SK-N-SH treated with all-trans-retinoic acid at 6 μM for 48 hours (cell line): ENCODE data around the gene CXXC5.

Experiments
- ARNTL ChIP-seq: fragments of 450-650 bp; formaldehyde crosslinking; IDR thresholded peaks from 2 replicates; pipeline ENCODE4 v1.5.0; 2020; ENCODE audit warnings: low read depth, mild to moderate bottlenecking, moderate library complexity, borderline replicate concordance
- ESRRG ChIP-seq: fragments of 250-450 bp; sonication (Bioruptor Pico); IDR thresholded peaks from 2 replicates; pipeline ENCODE4 v1.6.1; 2021; ENCODE audit warnings: mild to moderate bottlenecking
- GLIS3 ChIP-seq: fragments of 250-450 bp; sonication (Bioruptor Pico); IDR thresholded peaks from 2 replicates; pipeline ENCODE4 v1.5.0; 2020; ENCODE audit warnings: mild to moderate bottlenecking, moderate library complexity
- RARB ChIP-seq: fragments of 250-450 bp; sonication (Bioruptor Pico); IDR thresholded peaks from 2 replicates; pipeline ENCODE4 v1.8.0; 2021; ENCODE audit warnings: mild to moderate bottlenecking, moderate library complexity
- SNAI2 ChIP-seq: fragments of 250-450 bp; sonication (Bioruptor Pico); IDR thresholded peaks from 2 replicates; pipeline ENCODE4 v1.5.0; 2020; ENCODE audit warnings: mild to moderate bottlenecking, moderate library complexity
- TCF4 ChIP-seq: fragments of 250-450 bp; sonication (Bioruptor Pico); IDR thresholded peaks from 2 replicates; pipeline ENCODE4 v1.8.0; 2021; ENCODE audit warnings: mild to moderate bottlenecking, moderate library complexity, borderline replicate concordance
- ZFP3 ChIP-seq: fragments of 250-450 bp; sonication (Bioruptor Pico); IDR thresholded peaks from 2 replicates; pipeline ENCODE4 v1.5.0; 2020; ENCODE audit warnings: mild to moderate bottlenecking, moderate library complexity
- ZFP30 ChIP-seq: fragments of 450-650 bp; formaldehyde crosslinking; IDR thresholded peaks from 2 replicates; pipeline ENCODE4 v1.5.0; 2022; ENCODE audit warnings: mild to moderate bottlenecking, moderate library complexity
- ZNF565 ChIP-seq: fragments of 450-650 bp; formaldehyde crosslinking; conservative IDR thresholded peaks from 2 replicates; pipeline ENCODE4 v1.5.0; 2020; ENCODE audit warnings: low read depth, mild to moderate bottlenecking, moderate library complexity
- ZNF70 ChIP-seq: fragments of 450-650 bp; formaldehyde crosslinking; IDR thresholded peaks from 2 replicates; pipeline ENCODE4 v1.5.0; 2020; ENCODE audit warnings: mild to moderate bottlenecking, moderate library complexity
- TF ChIP-seq, protein P1 (sequence below): fragments of 250-450 bp; sonication (Bioruptor Pico); IDR thresholded peaks from 2 replicates; pipeline ENCODE4 v1.8.0; 2020; ENCODE audit warnings: mild to moderate bottlenecking, moderate library complexity, borderline replicate concordance
- TF ChIP-seq, protein P2 (sequence below): fragments of 250-450 bp; sonication (Bioruptor Pico); IDR thresholded peaks from 2 replicates; pipeline ENCODE4 v1.8.0; 2021; ENCODE audit warnings: low read depth, mild to moderate bottlenecking, moderate library complexity, borderline replicate concordance
- TF ChIP-seq, protein P3 (sequence below): fragments of 250-450 bp; sonication (Bioruptor Pico); IDR thresholded peaks from 2 replicates; pipeline ENCODE4 v1.5.1; 2020; ENCODE audit warnings: low read depth, mild to moderate bottlenecking, moderate library complexity

DNA sequence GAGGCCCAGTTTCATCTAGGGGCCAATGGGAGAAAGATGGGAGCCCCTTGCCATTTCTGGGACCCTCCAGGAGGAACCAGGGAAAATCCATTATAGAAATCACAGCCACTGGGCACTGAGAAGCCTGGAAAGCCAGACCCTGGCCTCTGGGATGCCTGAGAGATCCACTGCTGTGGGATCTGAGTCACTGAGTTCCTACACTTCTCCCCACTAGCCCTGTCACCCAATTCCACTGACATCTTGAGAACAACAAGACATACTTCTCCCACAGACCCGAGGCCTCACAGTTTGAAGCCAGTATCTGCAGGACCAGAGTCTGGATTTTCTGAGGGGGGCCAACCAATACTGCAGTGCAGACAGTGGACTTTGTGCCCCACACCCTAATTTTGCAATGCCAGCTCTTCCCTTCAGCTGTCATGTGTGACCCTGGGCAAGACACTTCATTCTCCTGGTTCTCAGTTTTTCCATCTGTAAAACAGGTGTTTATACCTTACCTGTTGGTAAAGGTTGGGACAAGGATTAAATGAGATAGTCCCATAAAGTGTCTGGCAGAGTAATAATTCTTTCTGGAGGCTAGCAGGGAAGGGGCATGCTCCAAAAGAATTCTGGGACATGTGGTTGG lies 46.5 kb downstream of the CXXC5 start:
- TF ChIP-seq, protein P1, sequence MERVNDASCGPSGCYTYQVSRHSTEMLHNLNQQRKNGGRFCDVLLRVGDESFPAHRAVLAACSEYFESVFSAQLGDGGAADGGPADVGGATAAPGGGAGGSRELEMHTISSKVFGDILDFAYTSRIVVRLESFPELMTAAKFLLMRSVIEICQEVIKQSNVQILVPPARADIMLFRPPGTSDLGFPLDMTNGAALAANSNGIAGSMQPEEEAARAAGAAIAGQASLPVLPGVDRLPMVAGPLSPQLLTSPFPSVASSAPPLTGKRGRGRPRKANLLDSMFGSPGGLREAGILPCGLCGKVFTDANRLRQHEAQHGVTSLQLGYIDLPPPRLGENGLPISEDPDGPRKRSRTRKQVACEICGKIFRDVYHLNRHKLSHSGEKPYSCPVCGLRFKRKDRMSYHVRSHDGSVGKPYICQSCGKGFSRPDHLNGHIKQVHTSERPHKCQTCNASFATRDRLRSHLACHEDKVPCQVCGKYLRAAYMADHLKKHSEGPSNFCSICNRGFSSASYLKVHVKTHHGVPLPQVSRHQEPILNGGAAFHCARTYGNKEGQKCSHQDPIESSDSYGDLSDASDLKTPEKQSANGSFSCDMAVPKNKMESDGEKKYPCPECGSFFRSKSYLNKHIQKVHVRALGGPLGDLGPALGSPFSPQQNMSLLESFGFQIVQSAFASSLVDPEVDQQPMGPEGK (CRISPR knock-in tag): no peak
- TF ChIP-seq, protein P2, sequence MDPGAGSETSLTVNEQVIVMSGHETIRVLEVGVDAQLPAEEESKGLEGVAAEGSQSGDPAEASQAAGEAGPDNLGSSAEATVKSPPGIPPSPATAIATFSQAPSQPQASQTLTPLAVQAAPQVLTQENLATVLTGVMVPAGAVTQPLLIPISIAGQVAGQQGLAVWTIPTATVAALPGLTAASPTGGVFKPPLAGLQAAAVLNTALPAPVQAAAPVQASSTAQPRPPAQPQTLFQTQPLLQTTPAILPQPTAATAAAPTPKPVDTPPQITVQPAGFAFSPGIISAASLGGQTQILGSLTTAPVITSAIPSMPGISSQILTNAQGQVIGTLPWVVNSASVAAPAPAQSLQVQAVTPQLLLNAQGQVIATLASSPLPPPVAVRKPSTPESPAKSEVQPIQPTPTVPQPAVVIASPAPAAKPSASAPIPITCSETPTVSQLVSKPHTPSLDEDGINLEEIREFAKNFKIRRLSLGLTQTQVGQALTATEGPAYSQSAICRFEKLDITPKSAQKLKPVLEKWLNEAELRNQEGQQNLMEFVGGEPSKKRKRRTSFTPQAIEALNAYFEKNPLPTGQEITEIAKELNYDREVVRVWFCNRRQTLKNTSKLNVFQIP (CRISPR knock-in tag): no peak
- TF ChIP-seq ARNTL: no peak
- no peak for TF ChIP-seq ZNF70
- TF ChIP-seq, protein P3, sequence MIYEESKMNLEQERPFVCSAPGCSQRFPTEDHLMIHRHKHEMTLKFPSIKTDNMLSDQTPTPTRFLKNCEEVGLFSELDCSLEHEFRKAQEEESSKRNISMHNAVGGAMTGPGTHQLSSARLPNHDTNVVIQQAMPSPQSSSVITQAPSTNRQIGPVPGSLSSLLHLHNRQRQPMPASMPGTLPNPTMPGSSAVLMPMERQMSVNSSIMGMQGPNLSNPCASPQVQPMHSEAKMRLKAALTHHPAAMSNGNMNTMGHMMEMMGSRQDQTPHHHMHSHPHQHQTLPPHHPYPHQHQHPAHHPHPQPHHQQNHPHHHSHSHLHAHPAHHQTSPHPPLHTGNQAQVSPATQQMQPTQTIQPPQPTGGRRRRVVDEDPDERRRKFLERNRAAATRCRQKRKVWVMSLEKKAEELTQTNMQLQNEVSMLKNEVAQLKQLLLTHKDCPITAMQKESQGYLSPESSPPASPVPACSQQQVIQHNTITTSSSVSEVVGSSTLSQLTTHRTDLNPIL: no peak
- TF ChIP-seq RARB: no peak
- no peak for TF ChIP-seq ZFP3 (CRISPR knock-in tag)
- no peak for TF ChIP-seq SNAI2 (CRISPR knock-in tag)
- no peak for TF ChIP-seq TCF4
- TF ChIP-seq ZNF565 (CRISPR knock-in tag): no peak
- no peak for TF ChIP-seq ZFP30 (CRISPR knock-in tag)
- TF ChIP-seq ESRRG (CRISPR knock-in tag): no peak
- no peak for TF ChIP-seq GLIS3 (CRISPR knock-in tag)
